ENCODE results near the gene TCP10L.

Gene TCP10L

GRCh38 chr21:32612075-32612998, 27.0 kb upstream of the TCP10L start, which contains the start of gene CFAP298:
CFAP298 (minus strand) TSS chr21:32612377; CDS start chr21:32612243, 134 bp downstream.
- no peak for TF ChIP-seq CEBPB (IDR thresholded peaks at IDR 0.05)
- TF ChIP-seq NFIC (IDR thresholded peaks at IDR 0.05), result peak; percentile 33
- TF ChIP-seq RAD21 (IDR thresholded peaks at IDR 0.05; ENCODE audit: low read depth), result no peak
- TF ChIP-seq MAX (IDR thresholded peaks at IDR 0.05), result peak; percentile 79
- TF ChIP-seq TEAD4 (IDR thresholded peaks at IDR 0.05), result peak; percentile 92
- 0 out of 2 replicates have a peak, but pooled peaks have one; percentile 9 for TF ChIP-seq EP300 (IDR thresholded peaks at IDR 0.05; ENCODE audit: borderline replicate concordance)
- TF ChIP-seq CREB1 (IDR thresholded peaks at IDR 0.05; ENCODE audit: low read depth), result peak; percentile 48; the same call in 1 of the 2 replicates
- TF ChIP-seq YY1 (IDR thresholded peaks at IDR 0.05; ENCODE audit: low read depth), result peak; percentile 56
- peak; percentile 68; the same call in 1 of the 2 replicates for TF ChIP-seq TCF12 (IDR thresholded peaks at IDR 0.05; ENCODE audit: low read depth)
- peak; percentile 93 for TF ChIP-seq EGR1 (IDR thresholded peaks at IDR 0.05)
- TF ChIP-seq USF1 (IDR thresholded peaks at IDR 0.05), result peak; percentile 67
- peak; percentile 77 for TF ChIP-seq TAF1 (IDR thresholded peaks at IDR 0.05; ENCODE audit: low read depth)
- TF ChIP-seq ZBTB7A (IDR thresholded peaks at IDR 0.05; ENCODE audit: low read depth), result no peak
- 0 out of 2 replicates have a peak, but pooled peaks have one; percentile 49 for TF ChIP-seq FOXM1 (IDR thresholded peaks at IDR 0.05; ENCODE audit: borderline replicate concordance, low read depth)
- TF ChIP-seq REST (IDR thresholded peaks at IDR 0.05; ENCODE audit: low read depth), result no peak

- no peak for TF ChIP-seq EGR1 (IDR thresholded peaks at IDR 0.05)
- TF ChIP-seq CEBPB (IDR thresholded peaks at IDR 0.05), result no peak
- no peak for TF ChIP-seq MAX (IDR thresholded peaks at IDR 0.05)
Measured at GRCh38 chr21:32611471-32611997, 26.2 kb upstream of the TCP10L start.

- TF ChIP-seq MAX (IDR thresholded peaks at IDR 0.05) (no peak), TCF12 (IDR thresholded peaks at IDR 0.05; ENCODE audit: low read depth) (no peak), CREB1 (IDR thresholded peaks at IDR 0.05; ENCODE audit: low read depth) (no peak), RAD21 (IDR thresholded peaks at IDR 0.05; ENCODE audit: low read depth) (no peak)
Measured at GRCh38 chr21:32608851-32609250, 23.5 kb upstream of the TCP10L start.

GRCh38 chr21:32605469-32605868, 20.1 kb upstream of the TCP10L start:
- TF ChIP-seq YY1 (IDR thresholded peaks at IDR 0.05; ENCODE audit: low read depth) (no peak), USF1 (IDR thresholded peaks at IDR 0.05) (no peak), EP300 (IDR thresholded peaks at IDR 0.05; ENCODE audit: borderline replicate concordance) (no peak), NFIC (IDR thresholded peaks at IDR 0.05) (no peak), EGR1 (IDR thresholded peaks at IDR 0.05) (no peak)

GRCh38 chr21:32604464-32604863, 19.1 kb upstream of the TCP10L start:
- TF ChIP-seq CEBPB (IDR thresholded peaks at IDR 0.05) (no peak), CREB1 (IDR thresholded peaks at IDR 0.05; ENCODE audit: low read depth) (no peak), REST (IDR thresholded peaks at IDR 0.05; ENCODE audit: low read depth) (no peak), EP300 (IDR thresholded peaks at IDR 0.05; ENCODE audit: borderline replicate concordance) (no peak), EGR1 (IDR thresholded peaks at IDR 0.05) (no peak), TCF12 (IDR thresholded peaks at IDR 0.05; ENCODE audit: low read depth) (no peak), TAF1 (IDR thresholded peaks at IDR 0.05; ENCODE audit: low read depth) (no peak), FOXM1 (IDR thresholded peaks at IDR 0.05; ENCODE audit: borderline replicate concordance, low read depth) (no peak), MAX (IDR thresholded peaks at IDR 0.05) (no peak), ZBTB7A (IDR thresholded peaks at IDR 0.05; ENCODE audit: low read depth) (no peak), YY1 (IDR thresholded peaks at IDR 0.05; ENCODE audit: low read depth) (no peak), NFIC (IDR thresholded peaks at IDR 0.05) (no peak), TEAD4 (IDR thresholded peaks at IDR 0.05) (no peak), USF1 (IDR thresholded peaks at IDR 0.05) (no peak), RAD21 (IDR thresholded peaks at IDR 0.05; ENCODE audit: low read depth) (no peak)
